ENCODE data around the gene KRTAP10-7.
"Not testable (repeated sequence)": the region's sequence is repeated elsewhere in the genome, so short reads cannot be mapped to it uniquely, and the experiment has no call there.

KRTAP10-7 gene

GRCh38 chr21:44589586-44590305, 10.7 kb upstream of the KRTAP10-7 start:
- in situ Hi-C loops (cut with HindIII; ENCODE audit: low sequenced_read_pairs) = no loop called here

GRCh38 chr21:44590311-44590721, 10.1 kb upstream of the KRTAP10-7 start:
- in situ Hi-C loops (cut with HindIII; ENCODE audit: low sequenced_read_pairs) = no loop called here

- in situ Hi-C loops (cut with HindIII; ENCODE audit: low sequenced_read_pairs) = not testable (repeated sequence)
Measured at GRCh38 chr21:44590897-44591800, 9.2 kb upstream of the KRTAP10-7 start.

GRCh38 chr21:44591801-44592130, 8.6 kb upstream of the KRTAP10-7 start:
- in situ Hi-C loops (cut with HindIII; ENCODE audit: low sequenced_read_pairs) = not testable (repeated sequence)

GRCh38 chr21:44592446-44593311, 7.7 kb upstream of the KRTAP10-7 start, which contains the start of gene KRTAP10-6:
TSS of gene KRTAP10-6 (minus strand) at chr21:44592505. CDS start at chr21:44592484, 21 bp downstream.
- in situ Hi-C loops (cut with HindIII; ENCODE audit: low sequenced_read_pairs) = no loop called here

- in situ Hi-C loops (cut with HindIII; ENCODE audit: low sequenced_read_pairs) = no loop called here
Measured at GRCh38 chr21:44593598-44594405, 6.6 kb upstream of the KRTAP10-7 start.

- in situ Hi-C loops (cut with HindIII; ENCODE audit: low sequenced_read_pairs) = no loop called here
Measured at GRCh38 chr21:44594406-44594916, 5.9 kb upstream of the KRTAP10-7 start.

- in situ Hi-C loops (cut with HindIII; ENCODE audit: low sequenced_read_pairs) = no loop called here
Measured at GRCh38 chr21:44595524-44595923, 4.9 kb upstream of the KRTAP10-7 start.

- in situ Hi-C loops (cut with HindIII; ENCODE audit: low sequenced_read_pairs) = no loop called here
Measured at GRCh38 chr21:44596068-44596725, 4.2 kb upstream of the KRTAP10-7 start.

GRCh38 chr21:44598061-44598460, 2.3 kb upstream of the KRTAP10-7 start:
- in situ Hi-C loops (cut with HindIII; ENCODE audit: low sequenced_read_pairs) = no loop called here

- in situ Hi-C loops (cut with HindIII; ENCODE audit: low sequenced_read_pairs) = no loop called here
Measured at GRCh38 chr21:44599264-44600029, 950 bp upstream of the KRTAP10-7 start.

- in situ Hi-C loops (cut with HindIII; ENCODE audit: low sequenced_read_pairs) = not testable (repeated sequence)
Measured at GRCh38 chr21:44601091-44601490, 694 bp downstream of the KRTAP10-7 start.

- in situ Hi-C loops (cut with HindIII; ENCODE audit: low sequenced_read_pairs) = no loop called here
Measured at GRCh38 chr21:44601596-44602462, 1.4 kb downstream of the KRTAP10-7 start.

GRCh38 chr21:44602463-44602850, 2.1 kb downstream of the KRTAP10-7 start:
- in situ Hi-C loops (cut with HindIII; ENCODE audit: low sequenced_read_pairs) = no loop called here

GRCh38 chr21:44603109-44603875, 2.9 kb downstream of the KRTAP10-7 start:
- in situ Hi-C loops (cut with HindIII; ENCODE audit: low sequenced_read_pairs) = no loop called here

- in situ Hi-C loops (cut with HindIII; ENCODE audit: low sequenced_read_pairs) = no loop called here
Measured at GRCh38 chr21:44603911-44604310, 3.5 kb downstream of the KRTAP10-7 start.

- in situ Hi-C loops (cut with HindIII; ENCODE audit: low sequenced_read_pairs) = no loop called here
Measured at GRCh38 chr21:44606495-44606894, 6.1 kb downstream of the KRTAP10-7 start.
